ENCODE measurements around the gene TMEM181. TPM values are rescaled to one million over a fixed set of nuclear protein-coding genes. Genes with fewer than 3 reads are reported as not detected.
A peak's percentile ranks its signal among the peaks of the same experiment; 100 is the strongest.
"Not testable (repeated sequence)": the region's sequence is repeated elsewhere in the genome, so short reads cannot be mapped to it uniquely, and the experiment has no call there.

The TMEM181 gene
- total RNA-seq, 2 experiments from 2014 or later, result 10.0 to 10.1 TPM

GRCh38 chr6:158611541-158612370 lies 51.9 kb downstream of the TMEM181 start:
- ATAC-seq (no peak), DNase-seq (no peak)
- intact Hi-C loops (cut with micrococcal nuclease), result no loop called here
- Mint-ChIP-seq H3K27me3 (no peaks in the 10 kb centered on the region), H3K9me3 (peaks cover 4% of the 10 kb centered on the region), H3K4me3 (no peak overlapping the region), H3K36me3 (ENCODE audit: low read depth) (peaks cover 67% of the 10 kb centered on the region), H3K27ac (no peak overlapping the region), H3K4me1 (ENCODE audit: low read depth) (no peaks in the 10 kb centered on the region)
- no peak for TF ChIP-seq CTCF (IDR thresholded peaks at IDR 0.05)
- POLR2A ChIA-PET, result interaction anchor here (0.9 kb wide), 1 partner anchor 9 kb away, joined by 3 read pairs; no protein-coding TSS in a partner anchor
- CTCF ChIA-PET, result interaction anchor here (0.9 kb wide), 1 partner anchor 48 kb away, joined by 3 read pairs; no protein-coding TSS in a partner anchor

GRCh38 chr6:158614606-158615005 lies 54.7 kb downstream of the TMEM181 start:
- CTCF ChIA-PET; intact Hi-C loops (cut with micrococcal nuclease); H3K4me3 Mint-ChIP-seq; H3K9me3 Mint-ChIP-seq; POLR2A ChIA-PET; DNase-seq; H3K4me1 Mint-ChIP-seq (ENCODE audit: low read depth); H3K27me3 Mint-ChIP-seq; ATAC-seq; H3K27ac Mint-ChIP-seq: not testable (repeated sequence)
- peaks cover 70% of the 10 kb centered on the region for H3K36me3 Mint-ChIP-seq (ENCODE audit: low read depth)

GRCh38 chr6:158618289-158618688 lies 58.4 kb downstream of the TMEM181 start:
- not testable (repeated sequence) for H3K4me3 Mint-ChIP-seq
- H3K27ac Mint-ChIP-seq, result peak overlapping the region; percentile 30
- CTCF ChIA-PET, result interaction anchor here (1.6 kb wide), 1 partner anchor 73 kb away, joined by 4 read pairs; no protein-coding TSS in a partner anchor

GRCh38 chr6:158619922-158620801 lies 60.3 kb downstream of the TMEM181 start:
- no peaks in the 10 kb centered on the region for H3K9me3 Mint-ChIP-seq
- CTCF ChIA-PET, result interaction anchor here (1.1 kb wide), 1 partner anchor 406 kb away, joined by 4 read pairs; no protein-coding TSS in a partner anchor
- TF ChIP-seq CTCF (IDR thresholded peaks at IDR 0.05), result no peak
- peaks cover 35% of the 10 kb centered on the region for H3K36me3 Mint-ChIP-seq (ENCODE audit: low read depth)
- intact Hi-C loops (cut with micrococcal nuclease), result no loop called here
- POLR2A ChIA-PET, result interaction anchor here (0.8 to 1.6 kb wide), 2 partner anchors 8 to 17 kb away, joined by 3 to 5 read pairs; no protein-coding TSS in a partner anchor
- ATAC-seq (no peak), DNase-seq (no peak)
- H3K27ac Mint-ChIP-seq, result no peak overlapping the region
- H3K27me3 Mint-ChIP-seq, result no peaks in the 10 kb centered on the region
- no peak overlapping the region for H3K4me3 Mint-ChIP-seq
- H3K4me1 Mint-ChIP-seq (ENCODE audit: low read depth), result peaks cover 8% of the 10 kb centered on the region

More at GRCh38 chr6:158618289-158618688, 58.4 kb downstream of the TMEM181 start:
- peaks cover 48% of the 10 kb centered on the region for H3K36me3 Mint-ChIP-seq (ENCODE audit: low read depth)
- DNase-seq; H3K27me3 Mint-ChIP-seq; intact Hi-C loops (cut with micrococcal nuclease); ATAC-seq; H3K9me3 Mint-ChIP-seq; H3K4me1 Mint-ChIP-seq (ENCODE audit: low read depth): not testable (repeated sequence)
- POLR2A ChIA-PET, result interaction anchor here (0.6 kb wide), 1 partner anchor 185 kb away, joined by 3 read pairs; no protein-coding TSS in a partner anchor

- no peak for TF ChIP-seq CTCF (IDR thresholded peaks at IDR 0.05)
- ChIA-PET POLR2A (interaction anchor here (0.8 to 1.6 kb wide), 3 partner anchors 9 to 18 kb away, joined by 3 to 5 read pairs (median 3); no protein-coding TSS in a partner anchor), CTCF (interaction anchor here (1.1 to 1.9 kb wide), 3 partner anchors 15 to 407 kb away, joined by 3 to 7 read pairs (median 4); no protein-coding TSS in a partner anchor)
- Mint-ChIP-seq H3K4me3 (no peak overlapping the region), H3K27ac (no peak overlapping the region), H3K27me3 (no peaks in the 10 kb centered on the region), H3K4me1 (ENCODE audit: low read depth) (peaks cover 8% of the 10 kb centered on the region), H3K9me3 (no peaks in the 10 kb centered on the region), H3K36me3 (ENCODE audit: low read depth) (peaks cover 31% of the 10 kb centered on the region)
- intact Hi-C loops (cut with micrococcal nuclease), result no loop called here
- DNase-seq, result no peak
- ATAC-seq, result no peak
Measured at GRCh38 chr6:158620963-158621693, 61.2 kb downstream of the TMEM181 start.
